ENCODE measurements around the gene ITGB7. TPM values are rescaled to one million over a fixed set of nuclear protein-coding genes. Genes with fewer than 3 reads are reported as not detected.

Gene ITGB7
- total RNA-seq, 1 experiment from 2014 or later = 0.98 TPM

DNA sequence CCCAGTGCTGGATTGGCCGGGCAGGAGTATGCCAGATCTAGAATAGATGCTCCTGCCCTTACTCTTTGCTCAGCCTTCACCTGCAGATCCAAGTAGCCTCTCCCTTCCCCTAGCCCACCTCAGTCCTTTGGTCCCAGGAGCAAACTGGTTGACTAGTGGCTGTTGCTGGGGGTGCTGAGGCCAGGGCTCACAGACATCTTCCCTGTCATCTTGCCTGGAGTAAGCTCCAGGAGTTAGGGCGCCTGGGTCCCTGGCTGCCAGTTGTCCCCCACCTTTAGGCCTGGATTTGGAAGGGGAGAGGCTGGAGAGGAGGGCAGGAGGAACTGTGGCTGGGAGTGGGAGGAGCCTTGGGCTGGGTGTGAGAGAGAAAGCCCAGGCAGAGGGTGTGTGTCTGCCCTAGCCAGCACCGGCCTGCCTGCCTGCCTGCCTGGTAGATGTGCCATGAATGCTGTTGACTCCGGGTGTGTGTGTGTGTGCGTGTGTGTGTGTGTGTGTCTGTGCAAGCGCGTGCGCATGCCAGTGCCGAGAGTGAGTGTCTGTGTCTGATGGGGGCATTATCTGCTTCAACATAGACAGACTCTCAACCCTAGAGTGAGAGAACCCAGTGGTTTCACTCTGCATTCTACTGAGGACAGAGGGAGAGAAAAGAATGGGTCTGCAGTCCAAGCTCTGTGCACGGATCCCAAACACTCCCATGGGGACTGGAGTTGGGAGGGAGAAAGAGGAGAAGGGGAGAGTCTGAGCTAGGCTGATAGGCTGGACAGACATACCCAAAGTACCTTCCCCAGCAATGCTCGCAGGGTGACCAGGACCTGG, 25.8 kb upstream of the ITGB7 start:
- DNase-seq (ENCODE audit: low read depth, low spot score) (no peak), ATAC-seq (peak; percentile 74)
- BruUV-seq (replicated peaks) = no TSS peak
- Histone ChIP-seq H3K4me3 (ENCODE audit: low read depth in 2 of 2, low read length in 2 of 2) (peak overlapping the region; percentile 47 to 67), H3K4me1 (ENCODE audit: control insufficient read depth, insufficient read depth, low read length) (peaks cover 30% of the 10 kb centered on the region), H3K27ac (ENCODE audit: low read length) (peak overlapping the region; percentile 77), H3K9me3 (ENCODE audit: control insufficient read depth, insufficient read depth, low read depth, low read length) (no peaks in the 10 kb centered on the region), H3K36me3 (ENCODE audit: control insufficient read depth, insufficient read depth, low read length) (no peaks in the 10 kb centered on the region; the same call in 1 of the 2 replicates), H3K27me3 (ENCODE audit: control insufficient read depth, insufficient read depth, low read length) (no peaks in the 10 kb centered on the region; the same call in 1 of the 2 replicates)
- CTCF ChIA-PET = interaction anchor here (1.3 kb wide), 1 partner anchor 13 kb away, joined by 3 read pairs; no protein-coding TSS in a partner anchor
- POLR2A ChIA-PET = no interaction called here
- in situ Hi-C loops (cut with HindIII; ENCODE audit: low pct_unique_long_range_greater_than_20kb, low sequenced_read_pairs) (no loop called here), intact Hi-C loops (cut with micrococcal nuclease; ENCODE audit: unreplicated experiment) (no loop called here)
- TF ChIP-seq CTCF (IDR thresholded peaks at IDR 0.05) (no peak), TCF7L2 (IDR thresholded peaks at IDR 0.05; ENCODE audit: low read depth, low read length) (no peak), REST (IDR thresholded peaks at IDR 0.05; ENCODE audit: insufficient read depth in 1 of 2, low read depth in 2 of 2, low read length in 1 of 2) (no peak)

DNA sequence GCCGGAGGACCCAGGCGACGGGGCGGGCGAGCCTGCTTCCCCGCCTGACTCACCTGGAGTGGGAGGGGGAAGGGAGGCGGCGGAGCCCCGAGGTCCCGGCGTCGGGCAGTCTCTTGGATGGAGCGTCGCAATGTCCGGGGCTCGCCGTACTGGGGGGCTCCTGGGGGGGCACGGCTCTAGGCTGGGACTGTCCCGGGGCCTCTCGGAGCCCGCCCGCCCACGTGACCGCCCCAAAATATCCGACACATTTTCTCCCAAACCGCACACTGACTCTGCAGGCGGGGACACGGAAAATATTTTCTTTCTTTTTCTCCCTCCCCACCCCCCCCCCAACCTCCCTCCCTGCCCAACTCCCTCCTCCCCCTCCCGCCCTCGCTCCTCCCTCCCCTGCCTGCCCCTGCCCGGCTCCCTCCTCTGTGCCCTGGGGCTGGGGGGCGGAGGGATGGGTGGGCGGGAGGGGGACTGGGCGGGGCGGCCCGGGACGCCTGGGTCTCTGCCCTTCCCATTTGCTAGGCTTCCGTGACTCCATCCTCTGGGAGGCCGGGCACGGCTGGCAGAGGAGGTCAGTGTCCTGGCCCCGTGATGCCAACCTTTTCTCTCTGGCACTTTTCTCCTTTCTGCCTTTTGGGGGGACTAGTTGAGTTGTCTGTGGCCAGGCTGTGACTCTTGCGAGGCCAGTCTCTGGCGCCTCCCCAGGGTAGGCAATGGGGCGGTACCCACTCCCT, 25.0 kb upstream of the ITGB7 start, which contains the start of gene RARG:
Gene RARG, minus strand, starts transcription at position 289 of the 725 bp plus-strand sequence. CDS start 4,664 bp downstream, outside the sequence.
- ChIA-PET CTCF (no interaction called here), POLR2A (no interaction called here)
- no peaks in the 10 kb centered on the region; the same call in 1 of the 2 replicates for H3K36me3 ChIP-seq (ENCODE audit: control insufficient read depth, insufficient read depth, low read length)
- H3K9me3 ChIP-seq (ENCODE audit: control insufficient read depth, insufficient read depth, low read depth, low read length) = no peaks in the 10 kb centered on the region
- peak within 1 kb of the TSS; percentile 77 for H3K27ac ChIP-seq (ENCODE audit: low read length)
- intact Hi-C loops (cut with micrococcal nuclease; ENCODE audit: unreplicated experiment) (no loop called here), in situ Hi-C loops (cut with HindIII; ENCODE audit: low pct_unique_long_range_greater_than_20kb, low sequenced_read_pairs) (no loop called here)
- peak within 1 kb of the TSS; percentile 65 to 72 for H3K4me3 ChIP-seq (ENCODE audit: low read depth in 2 of 2, low read length in 2 of 2)
- TF ChIP-seq TCF7L2 (IDR thresholded peaks at IDR 0.05; ENCODE audit: low read depth, low read length) = no peak
- no peak for TF ChIP-seq CTCF (IDR thresholded peaks at IDR 0.05)
- no peak for TF ChIP-seq POLR2AphosphoS5 (IDR thresholded peaks at IDR 0.05; ENCODE audit: low read depth, low read length)
- TF ChIP-seq SIN3A (IDR thresholded peaks at IDR 0.05; ENCODE audit: borderline replicate concordance, insufficient read depth, low read depth, low read length) = no peak
- no peak for TF ChIP-seq REST (IDR thresholded peaks at IDR 0.05; ENCODE audit: insufficient read depth in 1 of 2, low read depth in 2 of 2, low read length in 1 of 2)
- ATAC-seq (peak; percentile 87), DNase-seq (ENCODE audit: low read depth, low spot score) (no peak)
- BruUV-seq (replicated peaks) = no TSS peak
- H3K4me1 ChIP-seq (ENCODE audit: control insufficient read depth, insufficient read depth, low read length) = peaks cover 30% of the 10 kb centered on the region
- no peaks in the 10 kb centered on the region; the same call in 1 of the 2 replicates for H3K27me3 ChIP-seq (ENCODE audit: control insufficient read depth, insufficient read depth, low read length)

All from Panc1 (cell line).